Body of pancreas (tissue), 4 donors: ENCODE measurements around the gene RPS18.

Experiments used
- CTCF ChIP-seq, 7 experiments: fragments of 450-650 bp in 4 of 7; fragments of 200-600 bp in 3 of 7; sonication (generic) in 3 of 7; IDR thresholded peaks; one replicate each; pipeline ENCODE4 v1.5.1; 2016 to 2019; ENCODE audit warnings: antibody characterized with exemption in 7 of 7
- POLR2A ChIP-seq, 3 donors: fragments of 450-650 bp; IDR thresholded peaks; one replicate each; pipeline ENCODE4 v1.6.1; 2016; ENCODE audit warnings: antibody characterized with exemption in 3 of 3, mild to moderate bottlenecking in 2 of 3

- TF ChIP-seq CTCF (IDR thresholded peaks at IDR 0.05), result no peak
- TF ChIP-seq POLR2A (IDR thresholded peaks at IDR 0.05), result no peak
Measured at GRCh38 chr6:33279257-33279695, 7.4 kb downstream of the RPS18 start.
